ENCODE data around the gene AMPH. TPM values are rescaled to one million over a fixed set of nuclear protein-coding genes. Genes with fewer than 3 reads are reported as not detected.
A peak's percentile ranks its signal among the peaks of the same experiment; 100 is the strongest.
"Not testable (repeated sequence)": the region's sequence is repeated elsewhere in the genome, so short reads cannot be mapped to it uniquely, and the experiment has no call there.

The AMPH gene
- total RNA-seq, 4 donors from 2014 or later = 0.51 to 19.6 (median 11.6) TPM

GRCh38 chr7:38368191-38368605 is 263.0 kb downstream of the AMPH start:
- no peaks in the 10 kb centered on the region for H3K36me3 ChIP-seq
- no peaks in the 10 kb centered on the region for H3K9me3 ChIP-seq
- intact Hi-C loops (cut with DNase I; ENCODE audit: low total_unique reads) = no loop called here
- TF ChIP-seq CTCF (IDR thresholded peaks at IDR 0.05) = peak in 1 of 4 experiments; percentile 15
- no peak for TF ChIP-seq POLR2A (IDR thresholded peaks at IDR 0.05)
- DNase-seq = no peak
- no peak overlapping the region for H3K27ac ChIP-seq
- no peaks in the 10 kb centered on the region for H3K27me3 ChIP-seq
- no peak overlapping the region for H3K4me3 ChIP-seq
- H3K4me1 ChIP-seq = no peaks in the 10 kb centered on the region

- intact Hi-C loops (cut with DNase I; ENCODE audit: low total_unique reads) = no loop called here
- Histone ChIP-seq H3K4me3 (no peak overlapping the region), H3K27me3 (no peaks in the 10 kb centered on the region), H3K27ac (no peak overlapping the region), H3K9me3 (no peaks in the 10 kb centered on the region), H3K4me1 (no peaks in the 10 kb centered on the region), H3K36me3 (no peaks in the 10 kb centered on the region)
- DNase-seq = no peak
- TF ChIP-seq POLR2A (IDR thresholded peaks at IDR 0.05) (no peak), CTCF (IDR thresholded peaks at IDR 0.05) (no peak)
These were observed 263.8 kb downstream of the AMPH start for GRCh38 chr7:38367301-38367890.

GRCh38 chr7:38363379-38363778 is 267.8 kb downstream of the AMPH start:
- H3K9me3 ChIP-seq; H3K4me3 ChIP-seq; H3K27ac ChIP-seq; intact Hi-C loops (cut with DNase I; ENCODE audit: low total_unique reads); H3K4me1 ChIP-seq; DNase-seq; H3K27me3 ChIP-seq; H3K36me3 ChIP-seq: not testable (repeated sequence)
- peak in 2 of 4 experiments; percentile 7 to 25 for TF ChIP-seq CTCF (IDR thresholded peaks at IDR 0.05)

GRCh38 chr7:38362611-38363237 is 268.4 kb downstream of the AMPH start:
- DNase-seq; H3K4me1 ChIP-seq; H3K4me3 ChIP-seq; H3K36me3 ChIP-seq; H3K27ac ChIP-seq; H3K27me3 ChIP-seq; intact Hi-C loops (cut with DNase I; ENCODE audit: low total_unique reads); H3K9me3 ChIP-seq: not testable (repeated sequence)

GRCh38 chr7:38360776-38361175 is 270.4 kb downstream of the AMPH start:
- Histone ChIP-seq H3K4me1 (no peaks in the 10 kb centered on the region), H3K4me3 (no peak overlapping the region), H3K9me3 (no peaks in the 10 kb centered on the region), H3K27ac (no peak overlapping the region), H3K27me3 (no peaks in the 10 kb centered on the region), H3K36me3 (no peaks in the 10 kb centered on the region)
- no peak for DNase-seq
- intact Hi-C loops (cut with DNase I; ENCODE audit: low total_unique reads) = no loop called here
- TF ChIP-seq POLR2A (IDR thresholded peaks at IDR 0.05) (no peak), CTCF (IDR thresholded peaks at IDR 0.05) (no peak)

Measured in uterus (tissue), 4 donors.